GM19023 (cell line): ENCODE measurements around the gene AANAT.

Experiments used
- ATAC-seq: cut with Tn5 transposase; IDR thresholded peaks from one replicate; pipeline ENCODE4 v1.9.1; 2021; ENCODE audit warnings: mild to moderate bottlenecking, moderate library complexity; ENCODE audit not compliant: unreplicated experiment

The AANAT gene

DNA sequence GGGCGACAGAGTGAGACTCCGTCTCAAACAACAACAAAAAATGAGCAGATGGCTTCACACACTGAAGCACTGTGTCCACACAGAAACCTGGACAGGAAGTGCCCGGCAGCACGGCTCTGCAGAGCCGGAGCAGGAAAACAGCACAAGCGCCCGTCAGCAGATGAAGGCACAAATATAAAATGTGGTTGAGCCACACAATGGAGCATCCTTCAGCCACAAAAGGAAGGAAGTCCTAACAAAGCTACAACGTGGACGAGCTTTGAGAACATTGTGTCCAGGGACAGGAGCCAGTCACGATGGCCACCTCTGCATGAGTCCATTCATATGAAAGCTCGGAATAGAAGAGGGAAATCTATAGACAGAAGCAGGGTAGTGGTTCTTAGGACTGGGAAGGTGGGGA lies 18.2 kb downstream of the AANAT start:
- no peak for ATAC-seq

- ATAC-seq = no peak
Measured at GRCh38 chr17:76487451-76488192, 20.2 kb downstream of the AANAT start.

- ATAC-seq = no peak
Measured at GRCh38 chr17:76490112-76490710, 22.8 kb downstream of the AANAT start.

GRCh38 chr17:76491271-76492122 lies 24.1 kb downstream of the AANAT start:
- ATAC-seq = no peak

GRCh38 chr17:76492123-76492988 lies 25.0 kb downstream of the AANAT start:
- ATAC-seq = peak; percentile 44

- ATAC-seq = peak; percentile 40
Measured at GRCh38 chr17:76492989-76493501, 25.6 kb downstream of the AANAT start.

DNA sequence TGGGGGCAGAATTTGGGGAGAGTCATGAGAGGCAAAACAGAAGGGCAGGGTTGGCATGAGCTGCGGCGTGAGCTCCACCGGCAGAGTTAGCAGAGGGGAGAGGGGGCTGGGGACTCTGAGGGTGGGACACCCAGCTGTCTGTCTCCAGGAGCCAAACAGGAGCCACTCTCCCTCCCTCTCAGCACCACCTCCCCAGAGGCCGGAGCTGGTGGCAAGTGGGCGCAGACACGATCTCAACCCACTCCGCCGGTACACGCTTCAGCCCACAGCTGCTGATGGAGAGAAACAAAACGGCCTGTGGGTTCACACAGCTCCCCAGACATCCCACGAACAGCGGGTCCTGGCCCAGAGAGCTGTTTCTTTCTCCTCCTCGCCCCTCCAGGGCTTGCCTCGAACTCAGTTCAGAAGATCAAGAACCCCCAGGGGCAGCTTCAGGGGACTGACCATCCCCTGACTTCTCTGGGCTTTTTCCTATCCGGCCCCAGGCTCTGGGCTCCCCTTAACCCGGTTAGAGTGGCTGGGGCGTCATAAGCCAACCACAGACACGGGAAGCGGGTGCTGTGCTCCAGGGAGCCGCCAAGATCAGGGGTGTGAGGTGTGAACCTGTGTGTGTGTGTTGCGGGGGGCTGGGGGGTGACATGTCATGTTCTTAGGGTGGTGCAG lies 26.2 kb downstream of the AANAT start:
- ATAC-seq = no peak

DNA sequence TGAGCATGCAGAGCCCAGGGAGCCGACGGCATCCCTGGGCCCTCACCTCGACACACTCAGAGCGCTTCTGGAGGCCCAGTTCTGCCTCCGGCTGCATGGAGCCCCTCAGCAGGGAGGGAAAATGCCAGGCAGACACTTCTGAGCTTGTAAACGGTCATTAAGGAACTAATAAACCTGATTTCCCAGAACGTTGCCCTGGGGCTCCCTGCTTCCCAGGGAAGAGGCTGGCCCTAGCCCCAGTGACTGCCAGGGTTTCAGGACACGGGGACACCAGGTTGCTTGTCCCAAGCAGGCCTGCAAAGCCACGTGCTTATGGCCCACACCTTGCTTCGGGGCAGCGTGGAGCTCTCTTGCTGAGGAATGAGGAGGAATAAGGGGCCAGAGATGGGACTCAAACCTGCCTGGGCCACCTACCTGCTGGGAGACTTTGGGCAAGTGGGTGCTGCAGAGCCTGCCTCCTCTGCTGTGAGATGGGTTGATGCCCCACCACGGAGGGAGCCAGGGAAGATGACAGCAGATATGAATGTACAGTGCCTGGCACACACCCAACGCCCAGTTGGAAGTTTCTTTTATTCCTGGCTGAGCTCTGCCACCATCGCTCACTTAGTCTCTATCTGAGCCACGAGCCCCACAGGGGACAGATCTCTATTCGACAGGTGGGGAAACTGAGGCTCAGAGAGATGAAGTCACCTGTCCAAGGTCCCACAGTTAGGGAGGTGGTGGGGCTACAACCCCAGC lies 28.4 kb downstream of the AANAT start:
- ATAC-seq = no peak

- ATAC-seq = no peak
Measured at GRCh38 chr17:76496464-76496863, 29.1 kb downstream of the AANAT start.

GRCh38 chr17:76497699-76497978 lies 30.2 kb downstream of the AANAT start:
- no peak for ATAC-seq

GRCh38 chr17:76497979-76498875 lies 30.8 kb downstream of the AANAT start:
- no peak for ATAC-seq

GRCh38 chr17:76498876-76499251 lies 31.5 kb downstream of the AANAT start:
- no peak for ATAC-seq

- no peak for ATAC-seq
Measured at GRCh38 chr17:76499267-76499667, 31.9 kb downstream of the AANAT start.

- ATAC-seq = no peak
Measured at GRCh38 chr17:76500074-76500746, 32.8 kb downstream of the AANAT start.

DNA sequence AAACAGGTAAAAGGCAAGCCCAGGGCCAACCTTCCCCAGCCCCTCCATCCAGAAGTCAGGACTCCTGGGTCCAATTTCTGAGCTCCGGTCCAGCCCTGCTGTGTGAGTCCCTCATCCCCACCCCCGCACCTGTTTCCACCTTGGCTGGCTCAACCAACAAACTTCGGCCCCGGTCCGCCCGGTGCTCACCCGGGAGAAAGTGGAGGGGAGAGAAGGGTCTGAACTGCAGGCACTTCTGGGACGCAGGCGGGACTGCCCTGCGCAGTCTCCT lies 33.3 kb downstream of the AANAT start:
- ATAC-seq = peak; percentile 2

DNA sequence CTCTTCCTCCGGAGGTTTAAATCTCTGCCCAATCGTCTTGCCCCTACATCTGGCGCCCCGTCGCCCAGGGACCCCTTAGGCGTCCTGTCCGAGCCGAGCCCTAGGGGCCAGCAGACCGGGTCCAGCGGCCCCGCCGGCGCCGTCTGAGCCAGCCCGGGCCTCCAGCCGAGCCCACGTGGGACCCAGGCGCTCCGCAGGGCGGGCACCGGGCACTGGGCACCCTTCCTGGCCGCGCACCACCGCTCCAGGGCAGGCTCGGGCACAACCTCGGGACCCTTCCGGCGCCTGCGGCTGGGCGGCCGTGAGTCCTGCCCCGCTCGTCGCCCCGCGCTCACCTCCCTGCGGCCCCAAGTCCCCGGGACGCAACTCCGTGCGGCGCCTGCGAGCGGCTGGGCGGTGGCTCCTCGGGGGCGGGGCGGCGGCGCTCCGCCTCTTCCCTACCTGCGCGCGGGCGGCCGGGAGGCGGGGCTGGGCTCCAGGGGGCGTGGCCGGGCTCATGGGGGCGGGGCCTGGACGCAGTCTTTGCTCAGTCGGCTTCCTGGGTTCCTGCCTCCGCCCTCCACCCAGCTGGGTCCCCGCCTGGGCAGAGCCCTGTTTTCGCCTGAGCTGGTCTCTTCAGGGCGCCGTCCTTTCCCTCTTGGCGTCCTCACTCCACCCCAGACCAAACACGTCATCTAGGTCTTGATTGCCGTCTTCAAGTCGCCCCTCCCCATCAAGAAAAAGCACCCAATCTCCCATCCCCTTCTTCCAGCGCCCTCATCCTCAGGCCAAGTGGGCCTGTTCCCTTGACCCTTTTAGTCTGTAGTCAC lies 33.8 kb downstream of the AANAT start, which contains the start of gene RHBDF2:
TSS of gene RHBDF2 (minus strand) at position 406 of the 809 bp plus-strand sequence. CDS start 19,899 bp downstream, outside the sequence.
- peak; percentile 73 for ATAC-seq

GRCh38 chr17:76501827-76502307 lies 34.5 kb downstream of the AANAT start:
- no peak for ATAC-seq
